HepG2 (cell line): Measurements from ENCODE around the gene RPS19. TPM values are rescaled to one million over a fixed set of nuclear protein-coding genes. Genes with fewer than 3 reads are reported as not detected.
A peak's percentile ranks its signal among the peaks of the same experiment; 100 is the strongest.

Source experiments
- CEBPB ChIP-seq: IDR thresholded peaks from 2 replicates; pipeline ENCODE4 v1.6.1; 2011; ENCODE audit warnings: low read depth, low read length, improper control_type of control experiment, borderline replicate concordance
- GFI1 ChIP-seq: sonication (generic); formaldehyde crosslinking; IDR thresholded peaks from 2 replicates; pipeline ENCODE4 v1.5.0; 2020; ENCODE audit warnings: missing genetic modification reagents, mild to moderate bottlenecking, borderline replicate concordance
- GZF1 ChIP-seq: sonication (generic); formaldehyde crosslinking; IDR thresholded peaks from 2 replicates; pipeline ENCODE4 v1.5.1; 2020; ENCODE audit warnings: mild to moderate bottlenecking, missing genetic modification reagents
- HOXA5 ChIP-seq: sonication (generic); formaldehyde crosslinking; IDR thresholded peaks from 2 replicates; pipeline ENCODE4 v1.4.0; 2020; ENCODE audit warnings: missing genetic modification reagents
- IKZF4 ChIP-seq: sonication (generic); formaldehyde crosslinking; IDR thresholded peaks from 2 replicates; pipeline ENCODE4 v1.5.1; 2020; ENCODE audit warnings: borderline replicate concordance, mild to moderate bottlenecking, low read depth, missing genetic modification reagents; ENCODE audit errors: not compliant biosample characterization
- KLF16 ChIP-seq, 2 experiments: sonication (generic) in 1 of 2; formaldehyde crosslinking in 1 of 2; IDR thresholded peaks; 2 replicates each; pipeline versions ENCODE4 v1.6.1 to v1.8.0; 2016 to 2023; ENCODE audit warnings: missing genetic modification reagents in 2 of 2, missing compliant biosample characterization in 1 of 2
- KMT2B ChIP-seq: IDR thresholded peaks from 2 replicates; pipeline ENCODE4 v1.6.1; 2016; ENCODE audit warnings: missing genetic modification reagents, missing compliant biosample characterization
- MAF1 ChIP-seq: sonication (generic); formaldehyde crosslinking; IDR thresholded peaks from 2 replicates; pipeline ENCODE4 v1.5.0; 2020; ENCODE audit warnings: missing genetic modification reagents, borderline replicate concordance
- MEF2D ChIP-seq: sonication (generic); formaldehyde crosslinking; IDR thresholded peaks from 2 replicates; pipeline ENCODE4 v1.5.1; 2020; ENCODE audit warnings: mild to moderate bottlenecking, missing genetic modification reagents
- REPIN1 ChIP-seq: sonication (generic); formaldehyde crosslinking; IDR thresholded peaks from 2 replicates; pipeline ENCODE4 v1.8.0; 2022; ENCODE audit warnings: missing genetic modification reagents, low read depth, mild to moderate bottlenecking, borderline replicate concordance
- THAP7 ChIP-seq: sonication (generic); formaldehyde crosslinking; IDR thresholded peaks from 2 replicates; pipeline ENCODE4 v1.8.1; 2023; ENCODE audit warnings: mild to moderate bottlenecking, missing genetic modification reagents
- TOPORS ChIP-seq: sonication (generic); formaldehyde crosslinking; IDR thresholded peaks from 2 replicates; pipeline ENCODE4 v1.8.0; 2023; ENCODE audit warnings: mild to moderate bottlenecking, missing genetic modification reagents
- XBP1 ChIP-seq: sonication (generic); formaldehyde crosslinking; IDR thresholded peaks from 2 replicates; pipeline ENCODE4 v1.5.0; 2020; ENCODE audit warnings: missing genetic modification reagents
- YEATS2 ChIP-seq: sonication (generic); formaldehyde crosslinking; IDR thresholded peaks from 2 replicates; pipeline ENCODE4 v1.4.0; 2020; ENCODE audit warnings: missing genetic modification reagents, borderline replicate concordance
- ZNF263 ChIP-seq: sonication (generic); formaldehyde crosslinking; IDR thresholded peaks from 2 replicates; pipeline ENCODE4 v1.4.0; 2020; ENCODE audit warnings: missing genetic modification reagents
- ZNF576 ChIP-seq: sonication (generic); formaldehyde crosslinking; IDR thresholded peaks from 2 replicates; pipeline ENCODE4 v1.4.0; 2020; ENCODE audit warnings: mild to moderate bottlenecking, missing genetic modification reagents
- ZNF670 ChIP-seq: sonication (generic); formaldehyde crosslinking; IDR thresholded peaks from 2 replicates; pipeline ENCODE4 v1.8.0; 2022; ENCODE audit warnings: mild to moderate bottlenecking, missing genetic modification reagents, borderline replicate concordance
- ZNF780A ChIP-seq: sonication (generic); formaldehyde crosslinking; IDR thresholded peaks from 2 replicates; pipeline ENCODE4 v1.8.0; 2022; ENCODE audit warnings: mild to moderate bottlenecking, missing genetic modification reagents, moderate library complexity
- polyA plus RNA-seq, 8 experiments: library from polyadenylated mRNA; depleted of rRNA in 3 of 8; stranded (reverse) in 7 of 8; unstranded in 1 of 8; fragments of >200 nt; fragmentation: Illumina TruSeq in 4 of 8; extraction: Trizol in 4 of 8; gene quantifications; 2 replicates each; pipeline versions ENCODE4 v1.2.1 to v1.2.3, GENCODE V29; 2011 to 2016; ENCODE audit warnings: low read depth in 4 of 8, missing spikeins in 1 of 8, mixed read lengths in 1 of 8; ENCODE audit not compliant: insufficient read depth in 1 of 8
- total RNA-seq, 5 experiments: library from RNA; depleted of rRNA; stranded (reverse); fragments of >200 nt; fragmentation: Illumina TruSeq; extraction: Trizol; gene quantifications; 2 replicates each; pipeline ENCODE4 v1.2.3, GENCODE V29; 2016; ENCODE audit warnings: low read depth in 1 of 5
- TF ChIP-seq, protein P1 (sequence below): IDR thresholded peaks from 2 replicates; pipeline ENCODE4 v1.6.1; 2012; ENCODE audit warnings: low read depth, low read length, improper control_type of control experiment
- TF ChIP-seq, protein P2 (sequence below): IDR thresholded peaks from 2 replicates; pipeline ENCODE4 v1.6.1; 2016; ENCODE audit warnings: low read depth, borderline replicate concordance
- TF ChIP-seq, protein P3 (sequence below): sonication (generic); formaldehyde crosslinking; IDR thresholded peaks from 2 replicates; pipeline ENCODE4 v1.5.0; 2020; ENCODE audit warnings: mild to moderate bottlenecking, missing genetic modification reagents, borderline replicate concordance

Gene RPS19
- total and polyA plus RNA-seq, 2 of the 13 experiments (the other 11 are each of a cell fraction or from before 2014, with no cell fraction given) = 1,983 to 4,758 TPM

GRCh38 chr19:41883821-41884733, 24.0 kb downstream of the RPS19 start (continued):
- TF ChIP-seq KMT2B (CRISPR knock-in tag) (peak; percentile 77; the same call in 1 of the 2 replicates), MAF1 (CRISPR knock-in tag) (peak; percentile 73; the same call in 1 of the 2 replicates), IKZF4 (CRISPR knock-in tag) (no peak), TOPORS (CRISPR knock-in tag) (no peak), HOXA5 (CRISPR knock-in tag) (peak; percentile 94), THAP7 (CRISPR knock-in tag) (peak; percentile 42; the same call in 1 of the 2 replicates), ZNF780A (CRISPR knock-in tag) (no peak), ZNF670 (CRISPR knock-in tag) (peak; percentile 76; the same call in 1 of the 2 replicates), GZF1 (peak; percentile 24; the same call in 1 of the 2 replicates), ZNF263 (CRISPR knock-in tag) (peak; percentile 91), XBP1 (CRISPR knock-in tag) (0 out of 2 replicates have a peak, but pooled peaks have one; percentile 46), CEBPB (no peak), KLF16 (CRISPR knock-in tag; IDR thresholded peaks at IDR 0.05) (peak in 1 of 2 experiments; percentile 96; a peak in 2 of 4 replicates), ZNF576 (0 out of 2 replicates have a peak, but pooled peaks have one; percentile 34), GFI1 (CRISPR knock-in tag) (no peak; the same call in 1 of the 2 replicates), REPIN1 (peak; percentile 77; the same call in 1 of the 2 replicates), YEATS2 (CRISPR knock-in tag) (peak; percentile 96), MEF2D (CRISPR knock-in tag) (peak; percentile 74)
- TF ChIP-seq, protein P1, sequence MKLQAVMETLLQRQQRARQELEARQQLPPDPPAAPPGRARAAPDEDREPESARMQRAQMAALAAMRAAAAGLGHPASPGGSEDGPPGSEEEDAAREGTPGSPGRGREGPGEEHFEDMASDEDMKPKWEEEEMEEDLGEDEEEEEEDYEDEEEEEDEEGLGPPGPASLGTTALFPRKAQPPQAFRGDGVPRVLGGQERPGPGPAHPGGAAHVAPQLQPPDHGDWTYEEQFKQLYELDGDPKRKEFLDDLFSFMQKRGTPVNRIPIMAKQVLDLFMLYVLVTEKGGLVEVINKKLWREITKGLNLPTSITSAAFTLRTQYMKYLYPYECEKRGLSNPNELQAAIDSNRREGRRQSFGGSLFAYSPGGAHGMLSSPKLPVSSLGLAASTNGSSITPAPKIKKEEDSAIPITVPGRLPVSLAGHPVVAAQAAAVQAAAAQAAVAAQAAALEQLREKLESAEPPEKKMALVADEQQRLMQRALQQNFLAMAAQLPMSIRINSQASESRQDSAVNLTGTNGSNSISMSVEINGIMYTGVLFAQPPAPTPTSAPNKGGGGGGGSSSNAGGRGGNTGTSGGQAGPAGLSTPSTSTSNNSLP = 0 out of 2 replicates have a peak, but pooled peaks have one; percentile 45
- TF ChIP-seq, protein P2, sequence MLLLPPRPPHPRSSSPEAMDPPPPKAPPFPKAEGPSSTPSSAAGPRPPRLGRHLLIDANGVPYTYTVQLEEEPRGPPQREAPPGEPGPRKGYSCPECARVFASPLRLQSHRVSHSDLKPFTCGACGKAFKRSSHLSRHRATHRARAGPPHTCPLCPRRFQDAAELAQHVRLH (CRISPR knock-in tag) = peak; percentile 86; the same call in 1 of the 2 replicates
- TF ChIP-seq, protein P3, sequence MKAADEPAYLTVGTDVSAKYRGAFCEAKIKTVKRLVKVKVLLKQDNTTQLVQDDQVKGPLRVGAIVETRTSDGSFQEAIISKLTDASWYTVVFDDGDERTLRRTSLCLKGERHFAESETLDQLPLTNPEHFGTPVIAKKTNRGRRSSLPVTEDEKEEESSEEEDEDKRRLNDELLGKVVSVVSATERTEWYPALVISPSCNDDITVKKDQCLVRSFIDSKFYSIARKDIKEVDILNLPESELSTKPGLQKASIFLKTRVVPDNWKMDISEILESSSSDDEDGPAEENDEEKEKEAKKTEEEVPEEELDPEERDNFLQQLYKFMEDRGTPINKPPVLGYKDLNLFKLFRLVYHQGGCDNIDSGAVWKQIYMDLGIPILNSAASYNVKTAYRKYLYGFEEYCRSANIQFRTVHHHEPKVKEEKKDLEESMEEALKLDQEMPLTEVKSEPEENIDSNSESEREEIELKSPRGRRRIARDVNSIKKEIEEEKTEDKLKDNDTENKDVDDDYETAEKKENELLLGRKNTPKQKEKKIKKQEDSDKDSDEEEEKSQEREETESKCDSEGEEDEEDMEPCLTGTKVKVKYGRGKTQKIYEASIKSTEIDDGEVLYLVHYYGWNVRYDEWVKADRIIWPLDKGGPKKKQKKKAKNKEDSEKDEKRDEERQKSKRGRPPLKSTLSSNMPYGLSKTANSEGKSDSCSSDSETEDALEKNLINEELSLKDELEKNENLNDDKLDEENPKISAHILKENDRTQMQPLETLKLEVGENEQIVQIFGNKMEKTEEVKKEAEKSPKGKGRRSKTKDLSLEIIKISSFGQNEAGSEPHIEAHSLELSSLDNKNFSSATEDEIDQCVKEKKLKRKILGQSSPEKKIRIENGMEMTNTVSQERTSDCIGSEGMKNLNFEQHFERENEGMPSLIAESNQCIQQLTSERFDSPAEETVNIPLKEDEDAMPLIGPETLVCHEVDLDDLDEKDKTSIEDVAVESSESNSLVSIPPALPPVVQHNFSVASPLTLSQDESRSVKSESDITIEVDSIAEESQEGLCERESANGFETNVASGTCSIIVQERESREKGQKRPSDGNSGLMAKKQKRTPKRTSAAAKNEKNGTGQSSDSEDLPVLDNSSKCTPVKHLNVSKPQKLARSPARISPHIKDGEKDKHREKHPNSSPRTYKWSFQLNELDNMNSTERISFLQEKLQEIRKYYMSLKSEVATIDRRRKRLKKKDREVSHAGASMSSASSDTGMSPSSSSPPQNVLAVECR (CRISPR knock-in tag) = peak; percentile 95; the same call in 1 of the 2 replicates
